SK-N-SH (cell line): ENCODE measurements around the gene EVPL. TPM values are rescaled to one million over a fixed set of nuclear protein-coding genes. Genes with fewer than 3 reads are reported as not detected.

Source experiments
- CTCF ChIA-PET: fragments of 300-600, 350-600 bp; formaldehyde crosslinking; extraction: SDS; loops from one replicate; lab custom pipeline; 2021; lab: Yijun Ruan, JAX
- POLR2A ChIA-PET: fragments of 350-600 bp; sonication (Branson Sonifier 250); formaldehyde crosslinking; extraction: SDS; loops from one replicate; lab custom pipeline; 2020; ENCODE audit warnings: antibody characterized with exemption, inconsistent platforms; lab: Yijun Ruan, JAX
- DNase-seq: peaks from one replicate; pipeline ENCODE4 v3.0.0; 2012
- H2AFZ ChIP-seq: fragments of 200-600 bp; sonication (generic); 2 replicates; pipeline ENCODE4 v1.8.1; 2016; ENCODE audit warnings: antibody characterized with exemption, mild to moderate bottlenecking, low read depth
- H3F3A ChIP-seq: fragments of 200-600 bp; sonication (generic); replicated peaks from 2 replicates; pipeline ENCODE3; 2016; ENCODE audit warnings: antibody characterized with exemption, mild to moderate bottlenecking; ENCODE audit not compliant: insufficient read depth
- H3K27ac ChIP-seq, 2 experiments: fragments of 200-500 bp in 1 of 2; fragments of 200-600 bp in 1 of 2; sonication (Bioruptor generic) in 1 of 2; sonication (generic), shearing (Covaris generic) in 1 of 2; 2 replicates each; pipeline versions ENCODE4 v1.5.1 to v1.6.1; 2014 to 2016; ENCODE audit warnings: low read depth in 2 of 2, inconsistent platforms in 1 of 2, low read length in 1 of 2, mild to moderate bottlenecking in 1 of 2, mixed read lengths in 1 of 2
- H3K27me3 ChIP-seq: fragments of 200-600 bp; sonication (generic), shearing (Covaris generic); 2 replicates; pipeline ENCODE4 v1.6.1; 2016; ENCODE audit warnings: mixed run types; ENCODE audit not compliant: insufficient read depth
- H3K36me3 ChIP-seq, 2 experiments: fragments of 200-500 bp in 1 of 2; fragments of 200-600 bp in 1 of 2; sonication (Bioruptor generic) in 1 of 2; sonication (generic) in 1 of 2; replicated peaks in 1 of 2; 2 replicates each; pipeline versions ENCODE3 to v1.5.1; 2014 to 2016; ENCODE audit warnings: low read length in 1 of 2, mild to moderate bottlenecking in 1 of 2; ENCODE audit not compliant: insufficient read depth in 2 of 2, control insufficient read depth in 1 of 2
- H3K4me1 ChIP-seq, 2 experiments: fragments of 200-500 bp in 1 of 2; fragments of 200-600 bp in 1 of 2; sonication (Bioruptor generic) in 1 of 2; sonication (generic), shearing (Covaris generic) in 1 of 2; 2 replicates each; pipeline versions ENCODE4 v1.5.1 to v1.6.1; 2014 to 2016; ENCODE audit warnings: low read depth in 1 of 2, low read length in 1 of 2, mixed run types in 1 of 2; ENCODE audit not compliant: insufficient read depth in 2 of 2, control insufficient read depth in 1 of 2
- H3K4me2 ChIP-seq: fragments of 200-600 bp; sonication (generic), shearing (Covaris generic); 2 replicates; pipeline ENCODE4 v1.6.1; 2017; ENCODE audit warnings: mixed run types
- H3K4me3 ChIP-seq, 2 experiments: fragments of 200-500 bp in 1 of 2; fragments of 200-600 bp in 1 of 2; sonication (Bioruptor generic) in 1 of 2; sonication (generic), shearing (Covaris generic) in 1 of 2; 2 replicates each; pipeline versions ENCODE4 v1.5.1 to v1.8.1; 2014 to 2016; ENCODE audit warnings: low read depth in 2 of 2, inconsistent platforms in 1 of 2, low read length in 1 of 2, mild to moderate bottlenecking in 1 of 2, mixed read lengths in 1 of 2, moderate library complexity in 1 of 2
- H3K79me2 ChIP-seq: fragments of 200-600 bp; sonication (generic); 2 replicates; pipeline ENCODE4 v1.8.1; 2017; ENCODE audit warnings: mild to moderate bottlenecking; ENCODE audit not compliant: insufficient read depth
- H3K9ac ChIP-seq: fragments of 200-600 bp; sonication (generic); 2 replicates; pipeline ENCODE4 v1.6.1; 2017; ENCODE audit warnings: mixed run types
- H3K9me2 ChIP-seq: fragments of 200-600 bp; sonication (generic); 2 replicates; pipeline ENCODE4 v1.6.1; 2017; ENCODE audit warnings: mixed run types
- H3K9me3 ChIP-seq: fragments of 200-600 bp; sonication (generic); 2 replicates; pipeline ENCODE4 v1.6.1; 2017; ENCODE audit warnings: mixed run types, mild to moderate bottlenecking, moderate library complexity
- H4K20me1 ChIP-seq: fragments of 200-600 bp; sonication (generic); 2 replicates; pipeline ENCODE4 v1.6.1; 2017; ENCODE audit warnings: mild to moderate bottlenecking, mixed run types; ENCODE audit not compliant: insufficient read depth
- CHD2 ChIP-seq: fragments of 150-350 bp; IDR thresholded peaks from 2 replicates; pipeline ENCODE4 v1.6.1; 2018; ENCODE audit warnings: low read length; ENCODE audit not compliant: partially characterized antibody
- ELF1 ChIP-seq: IDR thresholded peaks from 2 replicates; pipeline ENCODE4 v1.4.0; 2012
- GATA2 ChIP-seq: sonication (generic); formaldehyde crosslinking; IDR thresholded peaks from 2 replicates; pipeline ENCODE4 v1.5.0; 2020; ENCODE audit warnings: mild to moderate bottlenecking, missing genetic modification reagents
- JUND ChIP-seq: IDR thresholded peaks from 2 replicates; pipeline ENCODE4 v1.4.0; 2012
- MEF2A ChIP-seq: IDR thresholded peaks from 2 replicates; pipeline ENCODE4 v1.4.0; 2012; ENCODE audit warnings: low read depth, borderline replicate concordance
- PBX3 ChIP-seq: IDR thresholded peaks from 2 replicates; pipeline ENCODE4; 2012
- REST ChIP-seq: IDR thresholded peaks from 2 replicates; pipeline ENCODE4 v1.6.1; 2012; ENCODE audit warnings: mild to moderate bottlenecking, low read depth, low read length, moderate library complexity
- SIN3A ChIP-seq: IDR thresholded peaks from 2 replicates; pipeline ENCODE4 v1.6.1; 2012; ENCODE audit warnings: low read depth, mild to moderate bottlenecking, low read length, moderate library complexity, borderline replicate concordance
- SMC3 ChIP-seq: IDR thresholded peaks from 2 replicates; pipeline ENCODE4 v1.6.1; 2012; ENCODE audit warnings: low read depth, low read length, improper control_type of control experiment
- USF2 ChIP-seq: fragments of 150-350 bp; IDR thresholded peaks from 2 replicates; pipeline ENCODE4 v1.6.1; 2017; ENCODE audit warnings: antibody characterized with exemption, low read length, low read depth, borderline replicate concordance
- ZBTB33 ChIP-seq: IDR thresholded peaks from 2 replicates; pipeline ENCODE4 v1.4.0; 2012; ENCODE audit warnings: low read depth, borderline replicate concordance
- WGBS: methylation state at CpG from one replicate; pipeline ENCODE4 v1.1.6; 2017; ENCODE audit warnings: low lambda C conversion rate; 5-methylcytosine and 5-hydroxymethylcytosine counted together
- polyA plus RNA-seq, 3 experiments: library from polyadenylated mRNA; depleted of rRNA; stranded (reverse); fragments of >200 nt; gene quantifications; 2 replicates each; pipeline ENCODE4 v1.2.3, GENCODE V29; 2012

The EVPL gene
- polyA plus RNA-seq, 1 of the 3 experiments (the other 2 are of a cell fraction) = 0.23 TPM

GRCh38 chr17:76071531-76072147 lies 44.5 kb upstream of the EVPL start:
- 5% methylated on average over 15 of the region's 15 CpGs for WGBS
- DNase-seq = no peak
- CTCF ChIA-PET = interaction anchor here (0.6 to 3.4 kb wide), 6 partner anchors 8 to 316 kb away, joined by 3 to 14 read pairs (median 6); no protein-coding TSS in a partner anchor
- H4K20me1 ChIP-seq = peaks cover 23% of the 10 kb centered on the region
- peaks cover 14 to 27% of the 10 kb centered on the region in 2 experiments for H3K36me3 ChIP-seq
- no peaks in the 10 kb centered on the region for H3F3A ChIP-seq
- peaks cover 33% of the 10 kb centered on the region for H3K27me3 ChIP-seq
- H3K9ac ChIP-seq = peak overlapping the region; percentile 85
- POLR2A ChIA-PET = interaction anchor here (1.0 kb wide), 2 partner anchors 24 to 35 kb away, joined by 3 read pairs; no protein-coding TSS in a partner anchor
- peak overlapping the region; percentile 78 to 82 for H3K4me3 ChIP-seq
- H3K27ac ChIP-seq = peak overlapping the region; percentile 41 to 61; a peak in 2 of 4 replicates
- H3K9me3 ChIP-seq = no peaks in the 10 kb centered on the region
- no peaks in the 10 kb centered on the region for H3K9me2 ChIP-seq
- peaks cover 64% of the 10 kb centered on the region for H3K79me2 ChIP-seq
- TF ChIP-seq SIN3A (0 out of 2 replicates have a peak, but pooled peaks have one; percentile 25), ZBTB33 (no peak), USF2 (no peak), MEF2A (no peak)
- H2AFZ ChIP-seq = peak overlapping the region; percentile 66; the same call in 1 of the 2 replicates
- H3K4me2 ChIP-seq = peak overlapping the region; percentile 89
- peaks cover 0 to 12% of the 10 kb centered on the region in 2 experiments; a peak in 3 of 4 replicates for H3K4me1 ChIP-seq

- ChIA-PET CTCF (interaction anchor here (0.8 to 3.3 kb wide), 5 partner anchors 52 to 234 kb away, joined by 3 to 16 read pairs (median 4); no protein-coding TSS in a partner anchor), POLR2A (interaction anchor here (0.6 kb wide), 1 partner anchor 297 kb away, joined by 6 read pairs; no protein-coding TSS in a partner anchor)
- Histone ChIP-seq H3K9me3 (no peaks in the 10 kb centered on the region), H4K20me1 (peaks cover 15% of the 10 kb centered on the region), H3K9me2 (no peaks in the 10 kb centered on the region), H3K36me3 (peaks cover 52 to 70% of the 10 kb centered on the region in 2 experiments), H3F3A (peaks cover 9% of the 10 kb centered on the region), H3K4me3 (no peak overlapping the region), H3K27me3 (no peaks in the 10 kb centered on the region), H3K9ac (no peak overlapping the region), H3K27ac (no peak overlapping the region), H3K79me2 (peaks cover 51% of the 10 kb centered on the region), H3K4me2 (no peak overlapping the region), H2AFZ (no peak overlapping the region), H3K4me1 (peaks cover 0 to 2% of the 10 kb centered on the region in 2 experiments; a peak in 1 of 4 replicates)
- DNase-seq = no peak
- TF ChIP-seq JUND (no peak), SIN3A (no peak), SMC3 (no peak), GATA2 (CRISPR knock-in tag) (no peak), REST (no peak), CHD2 (no peak), PBX3 (no peak), ELF1 (no peak)
- 91% methylated on average over 4 of the region's 4 CpGs for WGBS
Observed at GRCh38 chr17:76065775-76066174, 38.7 kb upstream of the EVPL start.
